Measurements from ENCODE around the gene TRIM10.

GRCh38 chr6:30149858-30150550 is 11.0 kb downstream of the TRIM10 start:
- TF ChIP-seq POLR2A (IDR thresholded peaks at IDR 0.05) (no peak), CTCF (IDR thresholded peaks at IDR 0.05) (no peak)

Data from right lobe of liver (tissue), 4 donors.